Left lung (tissue), 10 donors: ENCODE measurements around the gene GNG7. TPM values are rescaled to one million over a fixed set of nuclear protein-coding genes. Genes with fewer than 3 reads are reported as not detected.

ENCODE experiments used
- ATAC-seq: fragments of 200-7000 bp; cut with Tn5 transposase; one replicate; pipeline ENCODE4 v1.9.1; 2020; ENCODE audit warnings: moderate library complexity
- DNase-seq, 4 donors: peaks; one replicate each; pipeline ENCODE4 v3.0.0-alpha.2; 2013 to 2020
- H3K27ac ChIP-seq, 2 donors: fragments of 200-600 bp; sonication (generic) in 1 of 2; one replicate each; pipeline versions ENCODE4 v1.5.0 to v1.8.0; 2020 to 2021
- H3K27me3 ChIP-seq, 2 donors: fragments of 200-600 bp; sonication (generic) in 1 of 2; one replicate each; pipeline versions ENCODE4 v1.5.0 to v1.8.0; 2020 to 2021
- H3K36me3 ChIP-seq, 2 donors: fragments of 200-600 bp; sonication (generic) in 1 of 2; one replicate each; pipeline versions ENCODE4 v1.5.0 to v1.8.0; 2020 to 2021
- H3K4me1 ChIP-seq, 2 donors: fragments of 200-600 bp; one replicate each; pipeline ENCODE4 v1.8.0; 2021
- H3K4me3 ChIP-seq, 2 donors: fragments of 200-600 bp; sonication (generic) in 1 of 2; one replicate each; pipeline versions ENCODE4 v1.5.0 to v1.8.0; 2020 to 2021; ENCODE audit warnings: mild to moderate bottlenecking in 1 of 2
- H3K9me3 ChIP-seq, 2 donors: fragments of 200-600 bp; sonication (generic) in 1 of 2; one replicate each; pipeline versions ENCODE4 v1.5.0 to v1.8.0; 2020 to 2021
- intact Hi-C, 2 donors: fragments of 100-400 bp; cut with DNase I; formaldehyde crosslinking; loops; one replicate each; pipeline versions ENCODE4 v1.11.2 to v1.14.2; 2022
- polyA plus RNA-seq, 6 donors: library from polyadenylated mRNA; unstranded; fragments of 120-200 nt; gene quantifications; one replicate each; pipeline ENCODE4 v1.2.1, GENCODE V29; 2013; ENCODE audit not compliant: insufficient read length in 6 of 6
- total RNA-seq, 2 donors: library from RNA; stranded (reverse); fragmentation: NEBNext Ultra II Directional; extraction: Animal tissue kit (Norgen Biotek cat#: 25700); gene quantifications; one replicate each; pipeline ENCODE4 v1.2.1, GENCODE V29; 2021
- TF ChIP-seq, protein P1 (sequence below), 2 donors: fragments of 200-600 bp; sonication (generic) in 1 of 2; IDR thresholded peaks; one replicate each; pipeline versions ENCODE4 v1.5.0 to v1.8.0; 2021; ENCODE audit warnings: antibody characterized with exemption in 2 of 2
- donor health status: DM: no; HTN: yes; CAD: no.
- donor health status: DM: no; HTN: no; CAD: no.

The GNG7 gene
- total and polyA plus RNA-seq, 8 donors, result 3.8 to 7.1 (median 5.5) TPM

GRCh38 chr19:2719232-2719735, 16.8 kb upstream of the GNG7 start:
- DNase-seq (no peak), ATAC-seq (no peak)
- Histone ChIP-seq H3K4me3 (no peak overlapping the region), H3K9me3 (peaks cover 0 to 10% of the 10 kb centered on the region in 2 donors), H3K27ac (no peak overlapping the region), H3K27me3 (peaks cover 22 to 75% of the 10 kb centered on the region in 2 donors), H3K4me1 (peaks cover 2 to 8% of the 10 kb centered on the region in 2 donors), H3K36me3 (no peaks in the 10 kb centered on the region)
- intact Hi-C loops, result no loop called here
- TF ChIP-seq, protein P1, sequence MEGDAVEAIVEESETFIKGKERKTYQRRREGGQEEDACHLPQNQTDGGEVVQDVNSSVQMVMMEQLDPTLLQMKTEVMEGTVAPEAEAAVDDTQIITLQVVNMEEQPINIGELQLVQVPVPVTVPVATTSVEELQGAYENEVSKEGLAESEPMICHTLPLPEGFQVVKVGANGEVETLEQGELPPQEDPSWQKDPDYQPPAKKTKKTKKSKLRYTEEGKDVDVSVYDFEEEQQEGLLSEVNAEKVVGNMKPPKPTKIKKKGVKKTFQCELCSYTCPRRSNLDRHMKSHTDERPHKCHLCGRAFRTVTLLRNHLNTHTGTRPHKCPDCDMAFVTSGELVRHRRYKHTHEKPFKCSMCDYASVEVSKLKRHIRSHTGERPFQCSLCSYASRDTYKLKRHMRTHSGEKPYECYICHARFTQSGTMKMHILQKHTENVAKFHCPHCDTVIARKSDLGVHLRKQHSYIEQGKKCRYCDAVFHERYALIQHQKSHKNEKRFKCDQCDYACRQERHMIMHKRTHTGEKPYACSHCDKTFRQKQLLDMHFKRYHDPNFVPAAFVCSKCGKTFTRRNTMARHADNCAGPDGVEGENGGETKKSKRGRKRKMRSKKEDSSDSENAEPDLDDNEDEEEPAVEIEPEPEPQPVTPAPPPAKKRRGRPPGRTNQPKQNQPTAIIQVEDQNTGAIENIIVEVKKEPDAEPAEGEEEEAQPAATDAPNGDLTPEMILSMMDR (IDR thresholded peaks at IDR 0.05), result no peak

GRCh38 chr19:2717638-2718541, 15.4 kb upstream of the GNG7 start:
- peaks cover 2 to 8% of the 10 kb centered on the region in 2 donors for H3K4me1 ChIP-seq
- H3K27ac ChIP-seq, result no peak overlapping the region
- TF ChIP-seq, protein P1 (IDR thresholded peaks at IDR 0.05), result no peak
- H3K27me3 ChIP-seq, result peaks cover 22 to 61% of the 10 kb centered on the region in 2 donors
- no peak for ATAC-seq
- no peak overlapping the region for H3K4me3 ChIP-seq
- no peak for DNase-seq
- intact Hi-C loops, result no loop called here
- H3K9me3 ChIP-seq, result peaks cover 0 to 10% of the 10 kb centered on the region in 2 donors
- H3K36me3 ChIP-seq, result no peaks in the 10 kb centered on the region

DNA sequence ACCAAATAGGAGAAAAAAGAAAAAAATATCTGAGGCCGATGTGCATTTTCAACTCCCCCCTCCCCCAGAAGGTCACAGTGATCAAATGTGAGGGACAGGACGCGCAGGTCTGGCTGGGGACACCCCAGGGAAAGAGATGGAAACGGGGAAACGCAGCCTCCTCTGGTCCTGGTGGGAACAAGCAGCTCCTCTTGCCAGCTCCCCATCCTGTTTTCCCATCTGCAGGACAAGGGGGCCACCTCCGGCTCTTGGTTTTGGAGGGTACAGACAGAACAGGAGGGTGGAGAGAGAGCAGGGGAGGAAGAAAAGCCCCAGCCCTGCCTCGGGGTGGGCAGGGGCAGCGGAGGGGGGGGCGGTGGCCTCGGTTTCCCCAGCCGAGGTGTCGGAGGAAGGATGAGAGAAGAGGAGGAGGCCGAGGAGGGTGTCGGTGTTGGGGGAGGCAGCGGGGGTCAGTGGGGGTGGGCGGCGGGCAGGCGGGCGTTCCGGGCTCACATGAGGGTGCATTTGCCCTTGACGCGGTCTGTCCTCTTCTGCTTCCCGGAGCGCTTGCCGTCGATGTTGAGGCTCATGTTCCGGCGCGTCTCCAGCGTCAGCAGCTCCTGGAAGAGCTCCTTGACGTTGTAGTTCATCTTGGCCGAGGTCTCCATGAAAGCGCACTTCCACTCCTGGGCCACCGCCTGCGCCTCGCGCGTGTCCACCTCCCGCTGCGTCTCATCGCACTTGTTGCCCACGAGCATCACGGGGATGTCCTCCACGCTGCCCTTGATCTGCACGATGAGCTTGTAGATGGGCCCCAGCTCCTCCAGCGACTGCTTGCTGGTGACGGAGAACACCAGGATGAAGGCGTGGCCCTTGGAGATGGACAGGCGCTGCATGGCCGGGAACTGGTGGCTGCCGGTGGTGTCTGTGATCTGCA, 14.5 kb upstream of the GNG7 start:
- TF ChIP-seq, protein P1 (IDR thresholded peaks at IDR 0.05), result no peak
- Histone ChIP-seq H3K4me1 (peaks cover 2 to 8% of the 10 kb centered on the region in 2 donors), H3K9me3 (peaks cover 0 to 10% of the 10 kb centered on the region in 2 donors), H3K36me3 (no peaks in the 10 kb centered on the region), H3K27me3 (peaks cover 19 to 52% of the 10 kb centered on the region in 2 donors), H3K27ac (no peak overlapping the region), H3K4me3 (no peak overlapping the region)
- DNase-seq, result no peak
- intact Hi-C loops, result no loop called here
- ATAC-seq, result no peak

GRCh38 chr19:2716275-2716650, 13.8 kb upstream of the GNG7 start:
- no peak for ATAC-seq
- Histone ChIP-seq H3K36me3 (no peaks in the 10 kb centered on the region), H3K4me3 (no peak overlapping the region), H3K4me1 (peaks cover 2 to 8% of the 10 kb centered on the region in 2 donors), H3K27me3 (peaks cover 13 to 45% of the 10 kb centered on the region in 2 donors), H3K9me3 (peaks cover 0 to 10% of the 10 kb centered on the region in 2 donors), H3K27ac (no peak overlapping the region)
- DNase-seq, result no peak
- TF ChIP-seq, protein P1 (IDR thresholded peaks at IDR 0.05), result no peak
- intact Hi-C loops, result no loop called here
